ENCODE results near the gene C4orf50.

DNA sequence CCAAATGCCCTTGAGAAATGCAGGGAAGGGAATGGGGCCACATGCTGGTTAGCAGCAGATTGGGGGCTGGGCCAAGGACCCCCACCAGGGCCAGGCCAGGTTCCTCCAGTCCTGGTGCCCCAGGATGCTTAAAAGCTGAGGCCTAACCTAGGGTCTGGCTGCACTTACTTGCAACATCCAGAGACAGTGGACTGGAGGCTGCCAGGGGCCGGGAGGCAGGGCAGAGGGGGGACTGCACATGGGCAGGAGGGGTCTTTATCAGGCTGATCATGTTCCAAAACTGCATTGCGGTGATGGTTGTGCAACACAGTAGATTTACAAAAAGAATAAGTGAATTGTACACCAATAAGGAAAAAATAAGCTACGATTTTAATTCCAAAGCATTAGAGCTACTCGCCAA is 36.8 kb upstream of the C4orf50 start:
- TF ChIP-seq, protein P1, sequence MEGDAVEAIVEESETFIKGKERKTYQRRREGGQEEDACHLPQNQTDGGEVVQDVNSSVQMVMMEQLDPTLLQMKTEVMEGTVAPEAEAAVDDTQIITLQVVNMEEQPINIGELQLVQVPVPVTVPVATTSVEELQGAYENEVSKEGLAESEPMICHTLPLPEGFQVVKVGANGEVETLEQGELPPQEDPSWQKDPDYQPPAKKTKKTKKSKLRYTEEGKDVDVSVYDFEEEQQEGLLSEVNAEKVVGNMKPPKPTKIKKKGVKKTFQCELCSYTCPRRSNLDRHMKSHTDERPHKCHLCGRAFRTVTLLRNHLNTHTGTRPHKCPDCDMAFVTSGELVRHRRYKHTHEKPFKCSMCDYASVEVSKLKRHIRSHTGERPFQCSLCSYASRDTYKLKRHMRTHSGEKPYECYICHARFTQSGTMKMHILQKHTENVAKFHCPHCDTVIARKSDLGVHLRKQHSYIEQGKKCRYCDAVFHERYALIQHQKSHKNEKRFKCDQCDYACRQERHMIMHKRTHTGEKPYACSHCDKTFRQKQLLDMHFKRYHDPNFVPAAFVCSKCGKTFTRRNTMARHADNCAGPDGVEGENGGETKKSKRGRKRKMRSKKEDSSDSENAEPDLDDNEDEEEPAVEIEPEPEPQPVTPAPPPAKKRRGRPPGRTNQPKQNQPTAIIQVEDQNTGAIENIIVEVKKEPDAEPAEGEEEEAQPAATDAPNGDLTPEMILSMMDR (conservative IDR thresholded peaks at IDR 0.05; ENCODE audit: low read length) = no peak
- no peak for TF ChIP-seq EZH2phosphoT487 (IDR thresholded peaks at IDR 0.05; ENCODE audit: borderline replicate concordance)

Measured in Loucy (cell line).